Suprapubic skin (tissue), 4 donors: Measurements from ENCODE around the gene KRT75. TPM values are rescaled to one million over a fixed set of nuclear protein-coding genes. Genes with fewer than 3 reads are reported as not detected.
A peak's percentile ranks its signal among the peaks of the same experiment; 100 is the strongest.

ENCODE experiments used
- DNase-seq, 2 donors: peaks; one replicate each; pipeline ENCODE4 v3.0.0-alpha.2; 2019; ENCODE audit warnings: low spot score in 2 of 2
- H3K27ac ChIP-seq: fragments of 200-600 bp; sonication (generic); one replicate; pipeline ENCODE4 v1.5.1; 2019
- H3K27me3 ChIP-seq: fragments of 200-600 bp; sonication (generic); one replicate; pipeline ENCODE4 v1.5.1; 2019
- H3K36me3 ChIP-seq: fragments of 200-600 bp; sonication (generic); one replicate; pipeline ENCODE4 v1.5.1; 2019
- H3K4me1 ChIP-seq: fragments of 200-600 bp; sonication (generic); one replicate; pipeline ENCODE4 v1.5.1; 2019
- H3K4me3 ChIP-seq: fragments of 200-600 bp; sonication (generic); one replicate; pipeline ENCODE4 v1.5.1; 2019; ENCODE audit warnings: mild to moderate bottlenecking
- H3K9me3 ChIP-seq: fragments of 200-600 bp; sonication (generic); one replicate; pipeline ENCODE4 v1.5.1; 2019
- EP300 ChIP-seq: sonication (generic); formaldehyde crosslinking; IDR thresholded peaks from one replicate; pipeline ENCODE4 v1.6.1; 2017; ENCODE audit warnings: antibody characterized with exemption
- POLR2A ChIP-seq, 2 donors: fragments of 450-650 bp; IDR thresholded peaks; one replicate each; pipeline ENCODE4 v1.6.1; 2017; ENCODE audit warnings: antibody characterized with exemption in 2 of 2, mild to moderate bottlenecking in 2 of 2, moderate library complexity in 2 of 2
- POLR2AphosphoS5 ChIP-seq, 3 donors: sonication (generic); formaldehyde crosslinking; IDR thresholded peaks; one replicate each; pipeline ENCODE4 v1.6.1; 2017; ENCODE audit warnings: antibody characterized with exemption in 3 of 3
- WGBS: methylation state at CpG from one replicate; pipeline ENCODE4 v1.1.5; 2018; 5-methylcytosine and 5-hydroxymethylcytosine counted together
- total RNA-seq, 4 donors: library from RNA; depleted of rRNA; stranded (reverse); fragments of >200 nt; gene quantifications; one replicate each; pipeline ENCODE4 v1.1.0, GENCODE V29; 2016
- TF ChIP-seq, protein P1 (sequence below), 2 donors: fragments of 200-600 bp in 1 of 2; fragments of 450-650 bp in 1 of 2; sonication (generic) in 1 of 2; IDR thresholded peaks; one replicate each; pipeline ENCODE4 v1.5.1; 2016 to 2019; ENCODE audit warnings: antibody characterized with exemption in 2 of 2, mild to moderate bottlenecking in 1 of 2, moderate library complexity in 1 of 2

The KRT75 gene
- total RNA-seq, 4 donors from 2014 or later = 3.3 to 67.9 (median 21.2) TPM

DNA sequence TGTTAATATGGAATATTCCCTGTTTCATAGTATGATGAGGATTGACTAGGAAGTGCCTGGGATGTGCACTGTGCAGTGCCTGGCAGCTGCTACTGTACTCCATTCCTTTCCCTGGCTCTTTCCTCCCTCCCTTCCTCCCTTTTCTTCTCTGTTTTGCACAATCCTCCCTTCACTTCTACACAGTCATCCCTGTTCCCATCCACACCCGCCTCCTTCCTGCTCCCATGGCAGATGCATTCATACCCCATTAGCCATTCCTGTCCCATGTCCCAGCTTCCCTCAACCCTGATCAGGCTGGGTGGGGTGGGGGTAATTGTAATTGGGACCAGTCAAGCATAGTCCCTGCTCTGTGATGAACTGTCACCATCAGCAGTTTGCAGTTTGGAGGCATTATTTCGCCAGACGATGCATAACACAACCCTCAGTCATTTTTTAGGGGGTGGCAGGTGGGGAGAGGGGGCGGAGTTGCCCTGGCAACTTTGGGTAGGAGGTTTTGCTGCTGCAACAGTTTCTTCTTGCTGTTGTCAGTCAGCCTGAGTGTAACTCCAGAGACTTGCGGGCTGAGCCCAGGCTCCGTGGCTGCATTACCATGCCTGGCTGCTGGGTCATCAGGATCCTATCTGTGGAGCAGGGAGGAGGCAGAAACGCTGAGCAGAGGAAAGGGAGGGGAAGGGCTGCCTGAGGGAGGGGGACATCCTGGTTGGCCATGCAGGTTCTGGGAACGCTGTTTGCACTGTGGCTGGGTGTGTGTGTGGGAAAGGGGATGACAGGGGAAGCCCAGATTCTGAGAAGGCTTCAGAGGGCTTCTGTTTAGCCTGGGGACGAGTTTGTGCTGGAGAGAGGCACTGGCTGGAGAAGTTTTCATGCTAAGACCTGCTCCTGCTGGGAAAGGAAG is 44.6 kb downstream of the KRT75 start:
- DNase-seq = no peak
- 37% methylated on average over 6 of the region's 9 CpGs for WGBS
- TF ChIP-seq POLR2AphosphoS5 (IDR thresholded peaks at IDR 0.05) (no peak), POLR2A (IDR thresholded peaks at IDR 0.05) (no peak), EP300 (no peak)
- TF ChIP-seq, protein P1, sequence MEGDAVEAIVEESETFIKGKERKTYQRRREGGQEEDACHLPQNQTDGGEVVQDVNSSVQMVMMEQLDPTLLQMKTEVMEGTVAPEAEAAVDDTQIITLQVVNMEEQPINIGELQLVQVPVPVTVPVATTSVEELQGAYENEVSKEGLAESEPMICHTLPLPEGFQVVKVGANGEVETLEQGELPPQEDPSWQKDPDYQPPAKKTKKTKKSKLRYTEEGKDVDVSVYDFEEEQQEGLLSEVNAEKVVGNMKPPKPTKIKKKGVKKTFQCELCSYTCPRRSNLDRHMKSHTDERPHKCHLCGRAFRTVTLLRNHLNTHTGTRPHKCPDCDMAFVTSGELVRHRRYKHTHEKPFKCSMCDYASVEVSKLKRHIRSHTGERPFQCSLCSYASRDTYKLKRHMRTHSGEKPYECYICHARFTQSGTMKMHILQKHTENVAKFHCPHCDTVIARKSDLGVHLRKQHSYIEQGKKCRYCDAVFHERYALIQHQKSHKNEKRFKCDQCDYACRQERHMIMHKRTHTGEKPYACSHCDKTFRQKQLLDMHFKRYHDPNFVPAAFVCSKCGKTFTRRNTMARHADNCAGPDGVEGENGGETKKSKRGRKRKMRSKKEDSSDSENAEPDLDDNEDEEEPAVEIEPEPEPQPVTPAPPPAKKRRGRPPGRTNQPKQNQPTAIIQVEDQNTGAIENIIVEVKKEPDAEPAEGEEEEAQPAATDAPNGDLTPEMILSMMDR (IDR thresholded peaks at IDR 0.05) = no peak
- H3K4me3 ChIP-seq = no peak overlapping the region
- H3K9me3 ChIP-seq = no peaks in the 10 kb centered on the region
- H3K36me3 ChIP-seq = no peaks in the 10 kb centered on the region
- peaks cover 45% of the 10 kb centered on the region for H3K4me1 ChIP-seq
- peaks cover 4% of the 10 kb centered on the region for H3K27me3 ChIP-seq
- peak overlapping the region; percentile 38 for H3K27ac ChIP-seq

DNA sequence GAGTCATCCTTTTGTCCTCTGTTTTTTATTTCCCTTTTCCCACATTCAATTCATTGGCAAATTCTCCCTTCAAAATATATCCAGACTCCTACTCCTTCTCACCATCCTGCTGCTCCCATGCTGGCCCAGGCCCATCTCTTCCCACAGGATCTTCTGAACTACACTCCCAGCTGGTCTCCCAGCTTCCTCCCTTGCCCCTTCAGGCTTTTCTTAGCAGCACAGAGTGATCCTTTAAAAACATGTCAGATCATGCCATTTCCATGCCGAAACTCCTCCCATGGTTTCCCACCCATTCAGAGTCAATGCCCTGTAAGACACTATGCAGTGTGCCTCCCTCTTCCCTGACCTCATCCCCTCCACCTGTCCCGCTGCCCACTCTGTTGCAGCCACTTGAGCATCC is 46.3 kb downstream of the KRT75 start:
- Histone ChIP-seq H3K9me3 (no peaks in the 10 kb centered on the region), H3K27ac (no peak overlapping the region), H3K27me3 (peaks cover 4% of the 10 kb centered on the region), H3K4me1 (peaks cover 45% of the 10 kb centered on the region), H3K4me3 (no peak overlapping the region), H3K36me3 (no peaks in the 10 kb centered on the region)
- WGBS = 85% methylated on average over 2 of the region's 2 CpGs
- TF ChIP-seq POLR2A (IDR thresholded peaks at IDR 0.05) (no peak), EP300 (no peak), POLR2AphosphoS5 (IDR thresholded peaks at IDR 0.05) (no peak)
- TF ChIP-seq, protein P1 (IDR thresholded peaks at IDR 0.05) = no peak
- DNase-seq = no peak

DNA sequence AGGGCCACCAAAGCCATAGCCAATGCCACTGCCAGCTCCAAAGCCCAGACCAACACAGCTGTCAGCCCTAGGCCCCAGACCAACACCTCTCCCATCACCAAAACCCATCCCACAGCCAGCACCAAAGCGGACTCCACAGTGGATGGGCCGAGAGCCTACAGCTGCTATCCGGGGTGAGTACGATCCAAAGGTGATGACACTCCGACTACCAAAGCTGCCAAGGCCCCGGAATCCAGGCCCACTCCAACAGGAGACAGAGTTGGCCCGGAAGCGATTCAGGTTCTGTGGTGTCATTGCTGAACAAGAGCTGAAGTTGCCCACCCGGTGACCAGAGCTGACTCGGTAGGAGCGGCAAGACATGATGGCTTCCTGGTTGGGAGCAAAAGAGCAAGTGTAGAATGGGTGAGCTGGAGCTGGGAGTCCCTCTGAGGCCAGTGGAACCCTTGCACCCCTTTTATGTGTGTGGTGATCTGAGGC is 48.9 kb downstream of the KRT75 start, which contains the start of gene KRT84:
TSS of gene KRT84 (minus strand) at position 427 of the 477 bp plus-strand sequence. CDS start at position 360, 67 bp downstream.
- no peak for DNase-seq
- 97% methylated on average over 11 of the region's 11 CpGs for WGBS
- Histone ChIP-seq H3K9me3 (no peaks in the 10 kb centered on the region), H3K27ac (no peak within 1 kb of the TSS), H3K36me3 (no peaks in the 10 kb centered on the region), H3K4me3 (no peak within 1 kb of the TSS), H3K27me3 (peaks cover 4% of the 10 kb centered on the region), H3K4me1 (peaks cover 24% of the 10 kb centered on the region)
- TF ChIP-seq POLR2A (IDR thresholded peaks at IDR 0.05) (no peak), POLR2AphosphoS5 (IDR thresholded peaks at IDR 0.05) (no peak), EP300 (no peak)
- TF ChIP-seq, protein P1 (IDR thresholded peaks at IDR 0.05) = no peak

DNA sequence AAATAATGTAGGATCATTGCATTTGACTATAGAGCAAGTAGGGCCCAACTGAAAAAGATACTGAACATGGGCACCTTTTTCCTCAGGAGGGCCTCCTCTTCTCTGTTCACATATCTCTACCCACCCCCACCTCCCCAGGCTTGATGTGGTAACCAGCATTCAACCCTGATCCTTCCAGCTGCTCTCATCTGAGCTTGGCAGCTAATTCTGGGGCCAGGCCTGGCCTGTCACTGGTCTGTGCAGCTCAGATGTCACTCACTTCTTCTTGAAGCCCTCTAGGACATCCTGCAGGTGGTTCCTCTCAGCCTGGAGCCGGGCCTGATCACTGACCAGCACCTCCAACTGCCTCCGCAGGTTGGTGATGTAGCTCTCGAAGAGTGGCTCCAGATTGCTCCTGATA is 50.8 kb downstream of the KRT75 start:
- Histone ChIP-seq H3K27ac (no peak overlapping the region), H3K27me3 (peaks cover 4% of the 10 kb centered on the region), H3K4me1 (peaks cover 7% of the 10 kb centered on the region), H3K9me3 (no peaks in the 10 kb centered on the region), H3K4me3 (no peak overlapping the region), H3K36me3 (no peaks in the 10 kb centered on the region)
- WGBS = 100% methylated on average over 2 of the region's 3 CpGs
- DNase-seq = no peak
- TF ChIP-seq EP300 (no peak), POLR2A (IDR thresholded peaks at IDR 0.05) (no peak), POLR2AphosphoS5 (IDR thresholded peaks at IDR 0.05) (no peak)
- TF ChIP-seq, protein P1 (IDR thresholded peaks at IDR 0.05) = no peak

DNA sequence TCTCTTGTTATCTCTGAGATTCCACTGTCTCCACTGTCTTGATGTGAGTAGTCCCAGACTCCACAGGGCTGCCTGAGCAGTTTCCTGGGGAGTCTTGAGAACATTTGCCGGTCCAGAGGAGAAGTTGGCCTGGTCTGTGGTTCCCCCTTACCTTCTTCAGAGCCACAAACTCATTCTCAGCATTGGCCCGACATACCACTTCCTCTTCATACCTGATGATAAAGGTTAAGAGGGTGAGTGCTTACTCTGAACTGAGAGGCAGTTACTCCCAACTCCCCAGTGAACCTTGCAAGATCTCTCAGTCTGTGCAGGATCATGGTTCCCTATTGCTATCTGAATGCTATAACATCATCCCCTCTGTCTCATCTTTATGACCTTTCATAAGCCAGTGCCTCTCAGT is 51.3 kb downstream of the KRT75 start:
- no peak for DNase-seq
- Histone ChIP-seq H3K36me3 (no peaks in the 10 kb centered on the region), H3K27me3 (peaks cover 8% of the 10 kb centered on the region), H3K4me3 (no peak overlapping the region), H3K27ac (no peak overlapping the region), H3K9me3 (no peaks in the 10 kb centered on the region), H3K4me1 (peaks cover 2% of the 10 kb centered on the region)
- TF ChIP-seq POLR2A (IDR thresholded peaks at IDR 0.05) (no peak), EP300 (no peak), POLR2AphosphoS5 (IDR thresholded peaks at IDR 0.05) (no peak)
- TF ChIP-seq, protein P1 (IDR thresholded peaks at IDR 0.05) = no peak
- WGBS = 95% methylated on average over 2 of the region's 2 CpGs
